ENCODE results near the gene ZNF22. TPM values are rescaled to one million over a fixed set of nuclear protein-coding genes. Genes with fewer than 3 reads are reported as not detected.

Gene ZNF22
- total and polyA plus RNA-seq, 5 donors from 2014 or later: 10.7 to 30.0 (median 21.8) TPM

GRCh38 chr10:45034301-45034700 lies 33.6 kb downstream of the ZNF22 start:
- ATAC-seq (ENCODE audit: low read depth in 2 of 2) (no peak), DNase-seq (no peak)
- H3K27ac ChIP-seq (ENCODE audit: insufficient read depth, low read length, poor library complexity, severe bottlenecking): no peak overlapping the region
- Mint-ChIP-seq H3K27me3 (peaks cover 11% of the 10 kb centered on the region), H3K9me3 (peaks cover 0 to 21% (median 4%) of the 10 kb centered on the region in 7 donors), H3K4me3 (no peak overlapping the region), H3K4me1 (no peaks in the 10 kb centered on the region), H3K36me3 (peaks cover 5% of the 10 kb centered on the region), H3K27ac (no peak overlapping the region)
- H3K4me1 ChIP-seq (ENCODE audit: control insufficient read depth, insufficient read depth, low read length, poor library complexity, severe bottlenecking): no peaks in the 10 kb centered on the region
- H3K4me3 ChIP-seq (ENCODE audit: low read depth, low read length): no peak overlapping the region
- peaks cover 3% of the 10 kb centered on the region for H3K27me3 ChIP-seq (ENCODE audit: control insufficient read depth, insufficient read depth, low read length)
- no peaks in the 10 kb centered on the region for H3K36me3 ChIP-seq (ENCODE audit: control insufficient read depth, insufficient read depth, low read length)
- peaks cover 12 to 13% of the 10 kb centered on the region in 2 experiments for H3K9me3 ChIP-seq (ENCODE audit: control insufficient read depth in 2 of 2, low read length in 2 of 2)

GRCh38 chr10:45035673-45036072 lies 35.0 kb downstream of the ZNF22 start:
- no peak overlapping the region for H3K27ac Mint-ChIP-seq
- no peaks in the 10 kb centered on the region for H3K4me1 ChIP-seq (ENCODE audit: control insufficient read depth, insufficient read depth, low read length, poor library complexity, severe bottlenecking)
- H3K36me3 Mint-ChIP-seq: peaks cover 5% of the 10 kb centered on the region
- peaks cover 3% of the 10 kb centered on the region for H3K27me3 ChIP-seq (ENCODE audit: control insufficient read depth, insufficient read depth, low read length)
- DNase-seq: no peak
- H3K4me3 Mint-ChIP-seq: no peak overlapping the region
- H3K27me3 Mint-ChIP-seq: peaks cover 13% of the 10 kb centered on the region
- ATAC-seq (ENCODE audit: low read depth in 2 of 2): no peak
- H3K9me3 ChIP-seq (ENCODE audit: control insufficient read depth in 2 of 2, low read length in 2 of 2): peaks cover 5 to 8% of the 10 kb centered on the region in 2 experiments
- no peaks in the 10 kb centered on the region for H3K36me3 ChIP-seq (ENCODE audit: control insufficient read depth, insufficient read depth, low read length)
- peaks cover 0 to 17% (median 5%) of the 10 kb centered on the region in 7 donors for H3K9me3 Mint-ChIP-seq
- no peak overlapping the region for H3K27ac ChIP-seq (ENCODE audit: insufficient read depth, low read length, poor library complexity, severe bottlenecking)
- H3K4me1 Mint-ChIP-seq: no peaks in the 10 kb centered on the region
- no peak overlapping the region for H3K4me3 ChIP-seq (ENCODE audit: low read depth, low read length)

DNA sequence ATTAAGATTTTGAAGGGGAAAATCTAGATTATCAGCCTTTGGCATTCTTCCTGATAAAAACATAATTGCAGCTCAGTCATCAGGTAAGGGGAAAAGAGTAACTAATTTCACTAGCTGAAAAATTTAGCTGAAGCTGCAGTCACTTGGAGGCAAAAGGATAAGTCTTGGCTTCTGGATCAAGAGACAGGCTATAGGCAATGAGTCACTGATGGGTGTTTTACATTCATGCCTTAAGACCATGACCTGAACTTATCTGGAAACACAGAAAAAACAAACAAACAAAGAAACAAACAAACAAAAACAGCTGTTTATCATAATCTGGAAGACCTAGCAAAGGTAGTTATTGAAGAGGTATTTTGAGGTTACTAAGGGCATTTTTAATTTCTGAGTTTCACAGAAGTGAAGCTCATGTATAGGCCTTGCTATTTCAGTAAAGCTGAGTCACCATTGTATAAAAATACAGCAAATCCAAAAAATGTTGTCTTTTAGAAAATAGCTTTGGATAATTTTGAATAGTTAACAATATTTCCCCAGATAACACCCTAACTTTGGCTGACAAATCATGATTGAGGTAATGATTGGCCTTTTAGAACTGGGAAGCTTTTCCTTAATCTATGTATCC lies 40.3 kb downstream of the ZNF22 start:
- Mint-ChIP-seq H3K9me3 (peaks cover 0 to 3% (median 0%) of the 10 kb centered on the region in 7 donors), H3K4me1 (no peaks in the 10 kb centered on the region)

DNA sequence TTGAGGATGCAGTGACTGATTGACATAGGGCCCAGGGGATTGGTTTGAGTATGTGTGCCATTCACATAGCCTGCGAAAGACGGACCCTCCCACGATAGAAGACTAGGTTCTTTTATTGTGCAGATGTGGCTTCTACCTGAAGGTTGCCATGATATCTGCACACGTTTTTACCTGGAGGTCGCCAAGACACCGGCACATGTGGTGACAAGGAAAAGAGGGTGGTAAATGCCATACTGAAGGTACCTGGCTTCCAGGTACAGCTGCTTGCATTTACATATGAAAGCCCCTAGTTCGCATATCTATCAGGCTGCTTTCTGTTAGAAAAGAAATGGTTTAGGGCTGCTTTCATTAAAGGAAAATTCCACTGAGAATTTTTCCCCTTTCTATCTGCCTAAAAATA lies 43.6 kb downstream of the ZNF22 start:
- peaks cover 9% of the 10 kb centered on the region for H3K27me3 Mint-ChIP-seq
- H3K27ac Mint-ChIP-seq: no peak overlapping the region
- no peak overlapping the region for H3K4me3 Mint-ChIP-seq
- no peaks in the 10 kb centered on the region for H3K36me3 Mint-ChIP-seq
- H3K4me3 ChIP-seq (ENCODE audit: low read depth, low read length): no peak overlapping the region
- no peak for DNase-seq
- H3K27ac ChIP-seq (ENCODE audit: insufficient read depth, low read length, poor library complexity, severe bottlenecking): no peak overlapping the region
- no peak for ATAC-seq (ENCODE audit: low read depth in 2 of 2)
- H3K4me1 ChIP-seq (ENCODE audit: control insufficient read depth, insufficient read depth, low read length, poor library complexity, severe bottlenecking): no peaks in the 10 kb centered on the region
- H3K36me3 ChIP-seq (ENCODE audit: control insufficient read depth, insufficient read depth, low read length): no peaks in the 10 kb centered on the region
- no peaks in the 10 kb centered on the region for H3K27me3 ChIP-seq (ENCODE audit: control insufficient read depth, insufficient read depth, low read length)
- H3K9me3 ChIP-seq (ENCODE audit: control insufficient read depth in 2 of 2, low read length in 2 of 2): peaks cover 0 to 3% of the 10 kb centered on the region in 2 experiments
- H3K9me3 Mint-ChIP-seq: peaks cover 0 to 5% (median 1%) of the 10 kb centered on the region in 7 donors
- H3K4me1 Mint-ChIP-seq: no peaks in the 10 kb centered on the region

More for the DNA sequence above, 40.3 kb downstream of the ZNF22 start:
- Mint-ChIP-seq H3K27me3 (peaks cover 12% of the 10 kb centered on the region), H3K36me3 (no peaks in the 10 kb centered on the region), H3K27ac (no peak overlapping the region), H3K4me3 (no peak overlapping the region)
- no peaks in the 10 kb centered on the region for H3K4me1 ChIP-seq (ENCODE audit: control insufficient read depth, insufficient read depth, low read length, poor library complexity, severe bottlenecking)
- H3K4me3 ChIP-seq (ENCODE audit: low read depth, low read length): no peak overlapping the region
- ATAC-seq (ENCODE audit: low read depth in 2 of 2) (no peak), DNase-seq (no peak)
- no peaks in the 10 kb centered on the region for H3K9me3 ChIP-seq (ENCODE audit: control insufficient read depth in 2 of 2, low read length in 2 of 2)
- peaks cover 2% of the 10 kb centered on the region for H3K27me3 ChIP-seq (ENCODE audit: control insufficient read depth, insufficient read depth, low read length)
- no peaks in the 10 kb centered on the region for H3K36me3 ChIP-seq (ENCODE audit: control insufficient read depth, insufficient read depth, low read length)
- no peak overlapping the region for H3K27ac ChIP-seq (ENCODE audit: insufficient read depth, low read length, poor library complexity, severe bottlenecking)

- ATAC-seq (ENCODE audit: low read depth in 2 of 2) (no peak), DNase-seq (no peak)
- H3K27ac ChIP-seq (ENCODE audit: insufficient read depth, low read length, poor library complexity, severe bottlenecking): no peak overlapping the region
- peaks cover 4% of the 10 kb centered on the region for H3K27me3 ChIP-seq (ENCODE audit: control insufficient read depth, insufficient read depth, low read length)
- H3K4me3 ChIP-seq (ENCODE audit: low read depth, low read length): no peak overlapping the region
- H3K36me3 ChIP-seq (ENCODE audit: control insufficient read depth, insufficient read depth, low read length): no peaks in the 10 kb centered on the region
- no peaks in the 10 kb centered on the region for H3K4me1 ChIP-seq (ENCODE audit: control insufficient read depth, insufficient read depth, low read length, poor library complexity, severe bottlenecking)
- no peaks in the 10 kb centered on the region for H3K4me1 Mint-ChIP-seq
- peaks cover 11% of the 10 kb centered on the region for H3K27me3 Mint-ChIP-seq
- H3K9me3 ChIP-seq (ENCODE audit: control insufficient read depth in 2 of 2, low read length in 2 of 2): peaks cover 0 to 3% of the 10 kb centered on the region in 2 experiments
- H3K4me3 Mint-ChIP-seq: no peak overlapping the region
- H3K36me3 Mint-ChIP-seq: no peaks in the 10 kb centered on the region
- H3K9me3 Mint-ChIP-seq: peaks cover 0 to 5% (median 1%) of the 10 kb centered on the region in 7 donors
- no peak overlapping the region for H3K27ac Mint-ChIP-seq
These were observed 50.0 kb downstream of the ZNF22 start for GRCh38 chr10:45050551-45051235.

DNA sequence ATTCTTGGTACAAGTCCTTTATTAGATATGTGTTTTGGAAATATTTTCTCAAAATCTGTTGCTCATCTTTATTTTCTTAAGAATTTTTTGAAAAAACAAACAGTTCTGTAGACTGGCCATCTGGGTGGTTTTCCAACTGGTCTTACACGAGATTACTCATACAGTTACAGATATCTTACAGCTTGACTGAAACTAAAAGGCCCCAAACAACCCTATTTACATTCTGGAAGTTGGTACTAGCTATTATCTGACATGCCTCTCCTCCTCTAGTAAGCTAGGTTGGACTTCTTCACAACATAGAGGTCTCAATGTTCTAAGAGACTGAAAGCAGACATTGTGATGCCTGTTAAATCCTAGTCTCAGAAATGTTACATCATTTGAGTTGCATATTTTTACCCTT lies 52.0 kb downstream of the ZNF22 start:
- Histone ChIP-seq H3K4me3 (ENCODE audit: low read depth, low read length) (no peak overlapping the region), H3K36me3 (ENCODE audit: control insufficient read depth, insufficient read depth, low read length) (no peaks in the 10 kb centered on the region), H3K9me3 (ENCODE audit: control insufficient read depth in 2 of 2, low read length in 2 of 2) (peaks cover 0 to 3% of the 10 kb centered on the region in 2 experiments), H3K4me1 (ENCODE audit: control insufficient read depth, insufficient read depth, low read length, poor library complexity, severe bottlenecking) (no peaks in the 10 kb centered on the region), H3K27ac (ENCODE audit: insufficient read depth, low read length, poor library complexity, severe bottlenecking) (no peak overlapping the region), H3K27me3 (ENCODE audit: control insufficient read depth, insufficient read depth, low read length) (peaks cover 4% of the 10 kb centered on the region)
- ATAC-seq (ENCODE audit: low read depth in 2 of 2): no peak
- Mint-ChIP-seq H3K9me3 (peaks cover 0 to 5% (median 1%) of the 10 kb centered on the region in 7 donors), H3K36me3 (no peaks in the 10 kb centered on the region), H3K27me3 (peaks cover 11% of the 10 kb centered on the region), H3K27ac (no peak overlapping the region), H3K4me1 (no peaks in the 10 kb centered on the region), H3K4me3 (no peak overlapping the region)
- no peak for DNase-seq

DNA sequence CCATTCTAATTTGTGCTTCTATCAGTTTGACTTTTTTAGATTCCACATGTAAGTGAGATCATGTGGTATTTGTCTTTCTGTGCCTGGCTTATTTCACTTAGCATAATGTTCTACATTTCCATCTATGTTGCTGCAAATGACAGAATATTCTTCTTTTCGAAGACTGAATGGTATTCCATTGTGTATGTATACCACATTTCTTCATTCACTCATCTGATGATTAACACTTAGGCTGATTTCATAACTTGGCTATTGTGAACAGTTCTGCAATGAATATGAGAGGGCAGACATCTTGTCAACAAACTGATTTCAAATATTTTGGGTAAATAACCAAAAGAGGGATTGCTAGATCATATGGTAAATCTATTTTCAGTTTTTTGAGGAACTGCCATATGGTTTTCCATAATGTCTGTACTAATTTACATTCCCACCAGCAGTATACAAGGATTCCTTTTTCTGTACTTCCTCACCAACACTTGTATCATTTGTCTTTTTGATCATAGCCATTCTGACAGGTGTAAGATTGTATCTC lies 52.9 kb downstream of the ZNF22 start:
- H3K4me3 Mint-ChIP-seq: no peak overlapping the region
- Histone ChIP-seq H3K27me3 (ENCODE audit: control insufficient read depth, insufficient read depth, low read length) (peaks cover 4% of the 10 kb centered on the region), H3K27ac (ENCODE audit: insufficient read depth, low read length, poor library complexity, severe bottlenecking) (no peak overlapping the region), H3K4me1 (ENCODE audit: control insufficient read depth, insufficient read depth, low read length, poor library complexity, severe bottlenecking) (no peaks in the 10 kb centered on the region), H3K9me3 (ENCODE audit: control insufficient read depth in 2 of 2, low read length in 2 of 2) (no peaks in the 10 kb centered on the region), H3K36me3 (ENCODE audit: control insufficient read depth, insufficient read depth, low read length) (no peaks in the 10 kb centered on the region), H3K4me3 (ENCODE audit: low read depth, low read length) (no peak overlapping the region)
- peaks cover 0 to 5% (median 1%) of the 10 kb centered on the region in 7 donors for H3K9me3 Mint-ChIP-seq
- no peak for DNase-seq
- H3K36me3 Mint-ChIP-seq: no peaks in the 10 kb centered on the region
- H3K4me1 Mint-ChIP-seq: no peaks in the 10 kb centered on the region
- peaks cover 9% of the 10 kb centered on the region for H3K27me3 Mint-ChIP-seq
- no peak overlapping the region for H3K27ac Mint-ChIP-seq
- no peak for ATAC-seq (ENCODE audit: low read depth in 2 of 2)
